Measurements from ENCODE around the gene POLL.
"Not testable (repeated sequence)": the region's sequence is repeated elsewhere in the genome, so short reads cannot be mapped to it uniquely, and the experiment has no call there.

POLL gene

DNA sequence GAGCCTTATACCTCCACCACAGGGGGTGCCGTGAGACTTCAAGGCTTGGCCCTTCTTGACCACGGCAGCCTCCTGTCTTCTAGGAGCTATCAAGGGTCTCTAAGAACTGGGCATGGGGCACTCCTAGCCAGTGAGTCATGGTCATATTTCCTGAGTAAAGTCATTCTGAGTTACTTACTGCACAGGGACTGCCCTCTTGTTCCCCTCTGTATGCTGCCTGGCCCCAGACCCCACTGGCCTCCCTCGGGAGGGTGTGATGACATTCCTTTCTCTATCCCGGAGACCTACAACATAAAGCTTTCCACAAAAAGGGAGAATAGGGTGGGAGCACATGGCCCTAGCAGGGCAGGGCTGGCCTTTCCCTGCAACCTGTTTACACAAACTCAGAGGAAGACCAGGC, 21.4 kb upstream of the POLL start:
- no peak overlapping the region for H3K4me3 ChIP-seq (ENCODE audit: low read depth, low read length)
- TF ChIP-seq, protein P1, sequence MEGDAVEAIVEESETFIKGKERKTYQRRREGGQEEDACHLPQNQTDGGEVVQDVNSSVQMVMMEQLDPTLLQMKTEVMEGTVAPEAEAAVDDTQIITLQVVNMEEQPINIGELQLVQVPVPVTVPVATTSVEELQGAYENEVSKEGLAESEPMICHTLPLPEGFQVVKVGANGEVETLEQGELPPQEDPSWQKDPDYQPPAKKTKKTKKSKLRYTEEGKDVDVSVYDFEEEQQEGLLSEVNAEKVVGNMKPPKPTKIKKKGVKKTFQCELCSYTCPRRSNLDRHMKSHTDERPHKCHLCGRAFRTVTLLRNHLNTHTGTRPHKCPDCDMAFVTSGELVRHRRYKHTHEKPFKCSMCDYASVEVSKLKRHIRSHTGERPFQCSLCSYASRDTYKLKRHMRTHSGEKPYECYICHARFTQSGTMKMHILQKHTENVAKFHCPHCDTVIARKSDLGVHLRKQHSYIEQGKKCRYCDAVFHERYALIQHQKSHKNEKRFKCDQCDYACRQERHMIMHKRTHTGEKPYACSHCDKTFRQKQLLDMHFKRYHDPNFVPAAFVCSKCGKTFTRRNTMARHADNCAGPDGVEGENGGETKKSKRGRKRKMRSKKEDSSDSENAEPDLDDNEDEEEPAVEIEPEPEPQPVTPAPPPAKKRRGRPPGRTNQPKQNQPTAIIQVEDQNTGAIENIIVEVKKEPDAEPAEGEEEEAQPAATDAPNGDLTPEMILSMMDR (IDR thresholded peaks at IDR 0.05; ENCODE audit: low read depth, low read length) = no peak

- TF ChIP-seq, protein P1 (IDR thresholded peaks at IDR 0.05; ENCODE audit: low read depth, low read length) = no peak
- H3K4me3 ChIP-seq (ENCODE audit: low read depth, low read length) = no peak overlapping the region
These were observed 19.1 kb upstream of the POLL start for GRCh38 chr10:101607124-101607523.

- TF ChIP-seq, protein P1 (IDR thresholded peaks at IDR 0.05; ENCODE audit: low read depth, low read length) = peak; percentile 93
- H3K4me3 ChIP-seq (ENCODE audit: low read depth, low read length) = no peak overlapping the region
These were observed 14.8 kb upstream of the POLL start for GRCh38 chr10:101602761-101603398.

GRCh38 chr10:101601541-101601940, 13.5 kb upstream of the POLL start:
- no peak overlapping the region for H3K4me3 ChIP-seq (ENCODE audit: low read depth, low read length)
- TF ChIP-seq, protein P1 (IDR thresholded peaks at IDR 0.05; ENCODE audit: low read depth, low read length) = no peak

- TF ChIP-seq, protein P1 (IDR thresholded peaks at IDR 0.05; ENCODE audit: low read depth, low read length) = no peak
- no peak overlapping the region for H3K4me3 ChIP-seq (ENCODE audit: low read depth, low read length)
These were observed 9.2 kb upstream of the POLL start for GRCh38 chr10:101597091-101597900.

DNA sequence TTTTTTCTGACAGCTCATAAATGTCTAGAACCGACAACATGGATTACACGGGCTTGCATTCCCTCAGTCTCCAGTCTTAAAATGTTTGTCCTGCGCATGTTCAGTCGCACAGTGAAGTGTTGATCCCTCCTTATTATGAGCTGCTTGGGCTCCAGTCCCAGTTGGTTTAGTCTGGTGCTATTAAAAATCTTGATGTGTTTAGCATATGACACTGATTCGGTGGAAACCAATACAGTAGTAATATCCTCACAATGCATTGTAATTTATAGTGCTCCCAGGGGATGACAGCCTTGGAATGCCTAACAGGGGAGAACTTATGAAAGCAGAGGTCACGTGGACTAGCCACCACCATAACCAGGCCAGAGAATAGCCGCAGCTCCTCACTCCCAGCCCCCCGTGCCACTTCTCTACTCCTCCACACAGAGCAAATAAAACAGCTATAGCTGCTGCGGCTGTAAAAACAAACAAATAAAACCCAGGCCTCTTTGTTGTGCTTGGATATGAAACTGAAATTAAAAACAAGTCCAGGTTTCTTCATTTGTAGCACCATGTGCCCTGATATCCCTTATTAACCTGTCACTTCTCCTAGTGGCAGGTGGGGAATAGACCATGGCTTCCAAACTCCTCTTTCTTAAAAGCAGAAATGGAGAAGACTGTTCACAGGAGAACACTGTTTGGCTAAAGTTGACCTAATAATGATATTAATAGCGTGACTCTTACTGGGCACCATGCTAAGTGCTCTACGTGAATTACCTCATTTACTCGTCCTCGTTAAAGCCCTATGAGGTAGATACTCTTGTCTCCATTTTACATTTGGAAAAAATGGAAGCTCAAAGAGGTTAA, 7.8 kb upstream of the POLL start:
- TF ChIP-seq, protein P1 (IDR thresholded peaks at IDR 0.05; ENCODE audit: low read depth, low read length) = no peak

GRCh38 chr10:101593331-101593730, 5.3 kb upstream of the POLL start:
- H3K4me3 ChIP-seq (ENCODE audit: low read depth, low read length) = not testable (repeated sequence)

More for the DNA sequence above, 7.8 kb upstream of the POLL start:
- no peak overlapping the region for H3K4me3 ChIP-seq (ENCODE audit: low read depth, low read length)

Data from WI38 (cell line).